AG10803 (cell line): ENCODE measurements around the gene TADA1.

Experiments
- DNase-seq: peaks from one replicate; pipeline ENCODE4 v3.0.0; 2010; ENCODE audit warnings: low read depth
- H3K4me3 ChIP-seq: 2 replicates; pipeline ENCODE4 v1.5.1; 2011; ENCODE audit warnings: mild to moderate bottlenecking, low read length, control low read depth
- CTCF ChIP-seq: conservative IDR thresholded peaks from 2 replicates; pipeline ENCODE4 v1.5.1; 2011; ENCODE audit warnings: mild to moderate bottlenecking, low read length, control low read depth, inconsistent platforms

TADA1 gene

GRCh38 chr1:166844791-166845190, 31.3 kb downstream of the TADA1 start:
- no peak for TF ChIP-seq CTCF
- no peak overlapping the region for H3K4me3 ChIP-seq
- no peak for DNase-seq

GRCh38 chr1:166843769-166844596, 32.1 kb downstream of the TADA1 start:
- TF ChIP-seq CTCF: no peak

GRCh38 chr1:166843322-166843721, 32.7 kb downstream of the TADA1 start:
- H3K4me3 ChIP-seq: no peak overlapping the region
- DNase-seq: no peak
- no peak for TF ChIP-seq CTCF

More at GRCh38 chr1:166843769-166844596, 32.1 kb downstream of the TADA1 start:
- no peak overlapping the region for H3K4me3 ChIP-seq
- DNase-seq: peak; percentile 12

- TF ChIP-seq CTCF: no peak
- peak overlapping the region; percentile 69 for H3K4me3 ChIP-seq
- peak; percentile 35 for DNase-seq
These were observed 35.5 kb downstream of the TADA1 start for GRCh38 chr1:166840309-166841274.

GRCh38 chr1:166839600-166840308, 36.3 kb downstream of the TADA1 start:
- DNase-seq: peak; percentile 38
- H3K4me3 ChIP-seq: peak overlapping the region; percentile 79
- TF ChIP-seq CTCF: peak; percentile 30; the same call in 1 of the 2 replicates

GRCh38 chr1:166838766-166839599, 37.1 kb downstream of the TADA1 start, which contains the start of gene POGK:
TSS of gene POGK (plus strand) at chr1:166839475. CDS start at chr1:166840957, 1,482 bp downstream.
- peak; percentile 90 for DNase-seq
- H3K4me3 ChIP-seq: peak within 1 kb of the TSS; percentile 79
- no peak for TF ChIP-seq CTCF
